Activated CD8-positive, alpha-beta memory T cell treated with anti-CD3 and anti-CD28 coated beads, Interleukin-2, amount 50 U/mL, for 48 hours (primary cell): ENCODE results near the gene RAET1G.
"Not testable (repeated sequence)": the region's sequence is repeated elsewhere in the genome, so short reads cannot be mapped to it uniquely, and the experiment has no call there.

Experiments used
- DNase-seq: peaks from one replicate; pipeline ENCODE4 v3.0.0-alpha.2; 2020

RAET1G gene

DNA sequence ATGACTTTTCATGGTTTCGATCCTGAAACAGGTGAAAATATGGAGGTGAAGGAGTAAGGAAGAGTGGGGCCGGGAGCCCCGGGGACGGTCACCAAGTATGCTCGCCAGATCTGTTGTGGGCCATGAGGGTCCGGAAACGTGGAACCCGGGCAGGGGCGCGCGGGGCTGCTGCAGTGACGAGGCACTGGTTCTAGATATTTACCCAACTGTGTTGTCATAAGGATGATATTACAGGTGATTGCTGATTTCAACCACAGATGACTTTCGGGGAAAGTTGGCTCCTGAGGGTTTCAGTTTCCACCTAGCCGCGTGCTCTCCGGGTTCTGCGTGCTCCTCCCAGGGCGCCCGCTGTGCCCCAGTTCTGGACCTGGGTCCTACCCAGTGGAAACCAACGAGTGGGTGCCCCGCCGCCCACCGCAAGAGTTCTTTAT, 12.2 kb downstream of the RAET1G start:
- DNase-seq, result no peak

DNA sequence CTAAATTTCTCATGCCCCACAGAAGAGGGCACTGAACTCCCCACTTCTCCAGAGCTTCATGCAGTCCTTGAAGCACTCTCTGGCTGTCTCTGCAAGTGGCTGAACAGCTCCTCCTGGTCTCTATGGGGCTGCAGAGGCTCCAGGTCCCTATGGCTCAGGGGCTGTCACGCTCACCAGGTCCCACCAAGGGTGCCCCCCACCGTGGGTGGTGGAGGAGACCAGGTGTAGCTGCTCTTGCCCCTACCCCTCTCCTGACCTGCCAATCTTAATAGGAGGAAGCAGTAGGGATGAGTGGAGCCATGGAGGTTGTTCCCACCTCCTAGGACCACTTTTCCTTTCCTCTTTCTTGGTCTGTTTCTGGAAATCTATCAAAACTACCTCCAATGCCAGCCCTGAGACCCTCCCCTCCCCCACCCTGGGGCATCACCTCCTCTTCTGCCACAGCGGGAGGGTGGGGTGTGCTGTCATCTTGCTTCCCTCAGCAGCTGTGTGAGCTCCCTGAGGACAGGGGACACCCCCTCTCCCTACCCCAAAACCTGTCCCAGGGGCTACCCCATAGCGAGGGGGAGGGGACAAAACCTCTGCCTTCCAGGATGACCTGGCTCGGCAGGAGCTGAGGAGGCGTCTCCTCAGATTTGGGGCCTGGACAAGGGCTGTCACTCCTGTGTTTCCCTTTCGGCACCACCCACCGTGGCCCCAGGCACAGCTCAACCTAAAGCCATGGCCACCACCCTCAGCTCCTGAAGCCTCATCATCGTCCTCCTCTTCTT, 13.0 kb downstream of the RAET1G start:
- DNase-seq, result no peak

DNA sequence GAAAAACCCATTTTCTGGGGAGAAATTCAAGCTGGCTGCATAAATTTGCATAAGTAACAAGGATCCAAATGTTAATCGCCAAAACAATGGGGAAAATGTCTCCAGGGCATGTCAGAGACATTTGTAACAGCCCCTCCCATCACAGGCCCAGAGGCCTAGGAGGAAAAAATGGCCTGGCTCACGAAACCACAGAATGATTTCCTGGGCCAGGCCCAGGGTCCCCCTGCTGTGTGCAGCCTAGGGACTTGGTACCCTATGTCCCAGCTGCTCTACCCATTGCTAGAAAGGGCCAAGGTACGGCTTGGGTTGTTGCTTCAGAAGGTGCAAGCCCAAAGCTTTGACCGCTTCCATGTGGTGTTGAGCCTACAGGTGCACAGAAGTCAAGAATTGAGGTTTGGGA, 14.4 kb downstream of the RAET1G start:
- not testable (repeated sequence) for DNase-seq

DNA sequence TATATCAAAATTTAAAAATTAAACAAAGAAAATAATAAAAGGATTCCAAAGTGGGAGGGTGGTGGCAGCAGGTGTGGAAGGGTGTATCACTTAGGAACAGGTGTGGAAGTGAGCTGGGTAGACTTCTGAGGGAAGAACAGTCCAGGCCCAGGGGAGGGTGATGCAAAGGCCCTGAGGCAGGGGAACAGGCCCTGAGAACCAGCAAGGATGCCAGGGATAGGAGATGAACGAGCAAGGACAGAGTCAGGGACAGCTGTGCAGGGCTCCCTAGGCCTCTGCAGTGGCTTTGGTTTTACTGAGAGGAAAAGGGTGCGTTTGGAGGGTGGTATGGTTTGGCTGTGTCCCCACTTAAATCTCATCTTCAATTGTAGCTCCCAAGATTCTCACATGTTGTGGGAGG, 15.6 kb downstream of the RAET1G start:
- DNase-seq, result no peak

DNA sequence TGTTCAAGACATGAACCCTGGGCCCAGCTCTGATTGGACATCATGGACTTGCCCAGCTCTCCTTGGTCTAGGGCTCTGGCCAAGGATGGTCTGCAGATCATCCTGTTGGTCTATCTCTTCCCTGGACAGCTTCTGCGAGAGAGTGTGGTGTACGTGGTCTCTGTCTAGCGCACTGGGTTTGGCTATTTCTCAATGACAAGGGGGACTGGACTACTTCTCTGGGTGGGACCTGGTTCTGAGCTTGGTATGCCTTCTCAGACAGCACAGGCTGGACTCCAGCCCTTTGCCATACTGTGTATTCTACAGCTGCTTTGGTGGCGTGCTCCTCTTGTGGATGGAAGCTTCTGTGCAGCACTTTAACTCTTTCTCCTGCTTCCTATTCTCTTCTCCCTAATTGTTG, 16.5 kb downstream of the RAET1G start:
- DNase-seq, result no peak

DNA sequence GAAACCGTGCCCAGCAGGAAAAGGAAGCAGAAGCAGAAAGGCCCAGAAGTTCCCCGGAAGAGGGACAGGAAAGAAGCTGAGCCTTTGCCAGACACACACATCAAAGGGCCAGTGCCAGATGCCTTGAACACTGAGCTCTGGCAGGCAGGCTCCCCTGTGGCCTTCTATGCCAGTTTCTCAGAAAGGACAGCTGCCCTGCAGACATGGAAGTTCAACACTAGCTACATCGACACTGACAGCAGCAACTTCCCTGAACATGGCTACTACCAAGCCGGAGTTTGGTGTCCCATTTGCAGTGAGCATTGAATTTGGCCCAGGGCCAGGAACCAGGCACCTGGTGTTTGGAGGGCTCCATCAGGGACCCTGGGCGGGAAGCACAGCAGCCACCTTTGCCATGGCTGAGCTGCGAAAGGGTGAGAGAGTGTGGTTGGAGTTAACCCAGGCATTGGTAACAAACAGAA, 17.0 kb downstream of the RAET1G start:
- no peak for DNase-seq

DNA sequence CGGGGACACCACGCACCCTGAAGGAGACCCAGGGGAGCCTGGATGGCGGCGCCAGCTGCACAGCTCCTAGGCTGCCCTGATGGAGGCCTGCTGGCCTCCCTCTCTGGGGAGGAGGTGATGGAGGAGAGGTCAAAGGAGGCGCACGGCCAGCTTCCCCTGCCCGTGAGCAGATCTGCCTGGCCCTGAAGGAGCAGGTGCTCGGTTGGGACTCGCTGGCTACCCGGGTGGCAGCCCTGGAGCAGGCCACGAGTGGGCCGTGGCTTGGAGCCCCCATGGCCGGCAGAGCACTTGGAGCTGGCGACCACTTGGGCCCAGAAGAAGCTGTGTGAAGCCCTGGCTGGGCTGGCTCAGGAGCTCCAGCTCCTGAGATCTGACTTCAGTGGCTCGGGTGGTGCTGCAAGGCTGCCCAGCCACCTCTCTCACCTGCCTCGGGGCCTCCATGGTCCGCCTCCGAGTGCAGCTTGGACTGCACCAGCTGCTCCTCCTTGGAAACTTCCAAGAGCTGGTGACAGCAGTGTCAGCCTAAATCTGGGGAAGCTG, 17.5 kb downstream of the RAET1G start:
- DNase-seq, result no peak

DNA sequence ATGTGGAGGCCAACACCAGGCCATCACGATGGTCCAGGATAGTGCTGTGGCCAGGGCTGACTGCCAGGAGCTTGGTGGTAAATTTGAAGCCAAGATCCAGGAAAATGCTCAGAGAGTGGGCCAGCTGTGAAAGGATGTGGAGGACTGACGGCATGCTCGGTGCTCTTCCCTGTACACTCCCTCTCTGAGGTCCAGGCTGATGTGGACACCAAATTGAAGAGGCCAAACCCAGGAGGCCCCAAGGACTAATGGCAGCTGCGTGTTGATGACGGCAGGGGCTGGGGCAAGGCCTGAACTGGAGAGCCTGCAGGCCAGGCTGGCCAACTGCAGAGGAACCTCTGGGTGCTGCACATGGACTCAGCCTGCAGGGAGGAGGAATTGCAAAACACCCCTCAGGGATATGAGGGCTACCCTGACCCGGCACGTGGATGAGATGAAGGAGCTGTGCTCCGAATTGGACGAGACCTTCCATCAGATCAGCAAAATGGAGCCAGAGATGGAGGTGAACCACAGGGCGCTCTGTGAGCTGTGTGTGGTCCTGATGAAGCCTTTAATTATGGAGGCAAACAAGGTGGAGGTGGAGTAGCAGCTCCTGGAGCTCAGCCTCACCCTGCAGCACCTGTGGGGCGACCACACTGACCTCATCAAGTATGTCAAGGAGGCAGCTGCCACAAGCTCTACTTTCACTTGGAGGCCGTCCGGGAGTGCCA, 18.1 kb downstream of the RAET1G start:
- no peak for DNase-seq

DNA sequence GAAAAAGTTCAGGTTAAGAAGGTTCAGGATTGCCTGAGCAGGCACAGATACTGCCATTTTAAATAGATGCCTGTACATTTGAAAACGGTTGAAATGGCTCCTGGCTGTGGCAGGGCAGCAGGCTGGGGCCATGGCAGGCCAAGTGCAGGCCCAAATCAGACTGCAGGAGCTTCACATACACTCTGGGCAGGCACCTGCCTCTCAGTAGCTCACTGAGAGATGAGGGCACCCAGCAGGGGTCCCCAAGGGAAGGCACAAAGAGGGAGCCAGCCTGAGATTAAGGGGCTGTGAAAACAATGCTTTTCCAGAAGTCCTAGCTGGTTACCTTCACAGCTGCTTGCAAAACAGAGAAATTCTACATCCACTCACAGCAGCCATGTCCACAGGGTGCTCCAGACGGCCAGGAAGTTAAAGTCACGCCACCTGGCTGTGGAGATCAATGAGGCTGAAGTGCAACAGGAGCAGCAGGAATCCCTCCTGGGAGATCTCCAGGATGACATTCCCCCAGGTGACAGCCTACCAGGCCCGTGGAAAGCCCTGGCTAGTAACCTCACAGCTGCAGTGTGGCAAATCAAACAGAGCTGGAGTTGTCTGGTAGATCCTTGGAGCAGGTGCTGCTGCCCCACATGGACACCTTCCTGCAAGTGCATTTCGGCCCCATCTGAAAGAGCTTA, 18.8 kb downstream of the RAET1G start:
- DNase-seq, result no peak

DNA sequence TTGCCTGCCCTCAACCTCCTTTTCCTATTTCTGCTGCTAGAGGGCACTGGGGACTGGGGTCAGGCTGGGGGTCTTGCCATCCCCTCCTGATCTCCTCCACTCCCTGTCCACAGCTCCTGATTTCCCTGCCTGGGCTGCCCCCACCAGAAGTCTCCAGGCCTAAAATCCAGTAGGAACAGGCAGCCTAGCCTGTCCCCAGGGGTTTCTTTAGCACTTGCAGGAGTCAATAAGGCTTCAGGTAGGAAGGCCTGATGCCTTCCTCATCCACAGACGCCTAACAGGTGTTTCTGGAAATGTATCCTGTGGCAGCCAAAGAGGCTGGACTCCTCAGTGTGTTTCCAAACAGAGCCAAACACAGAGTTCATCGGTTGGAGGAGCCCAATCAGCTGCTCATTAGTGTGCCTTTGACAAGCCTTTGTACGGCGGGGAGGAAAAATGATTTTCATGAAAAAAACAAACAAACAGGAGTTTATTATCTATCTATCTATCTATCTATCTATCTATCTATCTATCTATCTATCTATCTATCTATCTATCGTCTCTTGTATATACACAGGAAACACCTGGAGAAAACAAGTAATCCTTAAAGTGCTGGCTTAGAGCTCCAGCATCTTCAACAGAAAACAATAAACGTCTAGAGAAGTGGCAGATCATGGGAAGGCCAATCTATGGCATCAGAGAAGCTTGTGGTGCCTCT, 21.3 kb downstream of the RAET1G start:
- DNase-seq, result no peak

DNA sequence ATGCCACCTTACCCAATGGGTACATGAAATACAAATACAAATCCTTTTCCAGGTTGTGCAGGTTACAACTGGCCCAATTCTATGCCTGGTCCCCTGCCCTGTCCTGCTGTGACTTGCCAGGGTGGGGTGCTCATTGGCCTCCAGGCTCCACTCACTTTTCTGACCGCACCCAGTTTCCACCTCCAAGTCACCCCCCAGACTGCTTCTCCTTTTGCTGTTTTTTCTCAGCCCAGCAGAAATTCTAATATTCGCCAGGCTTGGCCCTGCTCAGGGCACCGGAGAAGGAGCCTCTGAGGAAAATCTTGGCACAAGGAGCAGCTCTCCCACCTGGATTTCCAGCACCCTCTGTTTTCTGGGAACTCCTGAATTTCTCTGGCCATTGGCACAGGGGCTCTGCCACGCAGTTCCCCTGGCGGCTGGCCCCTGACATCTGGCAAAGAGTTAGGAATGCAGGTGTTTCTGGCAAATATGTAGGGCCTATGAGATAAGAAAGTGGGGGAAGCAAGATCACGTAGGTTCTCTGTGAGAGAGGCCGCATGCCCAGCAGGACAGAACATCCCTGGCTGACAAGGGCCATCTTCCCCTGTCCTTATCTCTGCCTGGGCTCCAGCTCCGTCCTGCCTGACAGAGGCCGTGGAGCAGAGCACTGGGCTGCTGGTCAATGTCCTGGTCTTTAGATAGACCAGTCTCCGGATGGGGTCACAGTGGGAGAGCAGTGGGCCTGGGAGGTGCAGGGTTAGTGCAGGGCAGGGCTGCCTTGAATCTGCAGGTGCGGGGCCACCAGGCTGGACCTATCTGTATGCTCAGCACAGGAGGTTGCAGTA, 22.1 kb downstream of the RAET1G start:
- peak; percentile 36 for DNase-seq

DNA sequence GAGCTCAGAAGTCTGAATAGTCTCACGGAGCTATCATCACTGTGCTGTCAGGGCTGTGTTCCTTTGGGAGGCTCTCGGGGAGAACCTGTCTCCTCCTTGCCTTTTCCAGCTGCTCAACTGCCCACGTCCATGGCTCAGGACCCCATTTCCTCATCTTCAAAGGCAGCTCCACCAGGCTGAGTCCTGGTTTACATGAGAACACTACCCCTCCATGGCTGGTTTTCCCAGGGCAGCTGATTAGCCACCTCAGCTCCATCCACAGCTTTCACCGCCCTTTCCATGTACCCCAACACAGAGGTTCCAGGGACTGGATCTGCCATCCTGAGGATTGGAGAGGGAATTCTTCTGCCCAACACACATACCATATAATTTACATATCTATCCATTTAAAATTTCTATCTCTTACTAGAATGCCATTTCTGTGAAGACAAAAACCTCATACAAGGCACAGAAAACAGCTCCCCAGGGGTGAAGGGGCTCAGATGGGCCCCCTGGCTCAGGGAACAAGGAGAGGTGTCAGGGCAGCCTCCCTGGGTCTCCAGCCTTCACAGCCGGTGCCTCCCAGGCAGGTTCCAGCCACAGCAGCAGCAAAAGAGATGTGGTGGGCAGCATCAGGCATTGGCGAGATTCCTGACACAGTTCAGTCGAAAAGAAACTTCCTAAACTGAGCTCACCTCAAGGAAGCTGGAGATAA, 22.8 kb downstream of the RAET1G start:
- DNase-seq, result no peak

DNA sequence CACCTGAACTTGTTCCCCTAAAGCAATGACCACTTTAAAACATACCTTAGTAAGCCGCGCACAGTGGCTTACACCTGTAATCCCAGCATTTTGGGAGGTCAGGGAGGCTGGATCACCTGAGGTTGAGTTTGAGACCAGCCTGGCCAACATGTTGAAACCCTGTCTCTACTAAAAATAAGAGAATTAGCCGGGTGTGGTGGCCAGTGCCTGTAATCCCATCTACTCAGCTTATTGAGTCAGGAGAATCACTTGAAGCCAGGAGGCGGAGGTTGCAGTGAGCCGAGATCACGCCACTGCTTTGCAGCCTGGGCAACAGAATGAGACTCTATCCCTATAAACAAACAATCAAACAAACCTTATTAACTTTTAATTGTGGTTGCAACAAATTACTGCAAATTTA, 23.4 kb downstream of the RAET1G start:
- DNase-seq, result no peak

DNA sequence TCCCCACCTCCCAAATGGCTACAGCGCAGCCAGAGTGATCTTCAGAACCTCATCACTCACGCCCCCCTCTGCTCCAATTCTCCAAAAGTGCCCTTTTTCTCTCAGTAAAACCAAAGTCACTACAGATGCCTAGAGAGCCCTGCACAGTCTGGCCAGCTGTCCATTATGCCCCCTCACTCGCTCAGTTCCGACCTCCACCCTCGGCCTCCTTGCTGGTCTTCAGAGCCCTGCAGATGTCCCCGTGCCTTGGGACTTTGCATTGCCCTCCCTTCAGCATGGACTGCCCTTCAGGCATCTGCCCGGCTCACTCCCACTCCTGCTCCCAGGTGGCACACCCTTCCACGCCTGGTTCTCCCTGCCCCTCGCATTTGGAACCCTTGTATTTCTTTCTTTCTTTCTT, 24.0 kb downstream of the RAET1G start:
- DNase-seq, result no peak

DNA sequence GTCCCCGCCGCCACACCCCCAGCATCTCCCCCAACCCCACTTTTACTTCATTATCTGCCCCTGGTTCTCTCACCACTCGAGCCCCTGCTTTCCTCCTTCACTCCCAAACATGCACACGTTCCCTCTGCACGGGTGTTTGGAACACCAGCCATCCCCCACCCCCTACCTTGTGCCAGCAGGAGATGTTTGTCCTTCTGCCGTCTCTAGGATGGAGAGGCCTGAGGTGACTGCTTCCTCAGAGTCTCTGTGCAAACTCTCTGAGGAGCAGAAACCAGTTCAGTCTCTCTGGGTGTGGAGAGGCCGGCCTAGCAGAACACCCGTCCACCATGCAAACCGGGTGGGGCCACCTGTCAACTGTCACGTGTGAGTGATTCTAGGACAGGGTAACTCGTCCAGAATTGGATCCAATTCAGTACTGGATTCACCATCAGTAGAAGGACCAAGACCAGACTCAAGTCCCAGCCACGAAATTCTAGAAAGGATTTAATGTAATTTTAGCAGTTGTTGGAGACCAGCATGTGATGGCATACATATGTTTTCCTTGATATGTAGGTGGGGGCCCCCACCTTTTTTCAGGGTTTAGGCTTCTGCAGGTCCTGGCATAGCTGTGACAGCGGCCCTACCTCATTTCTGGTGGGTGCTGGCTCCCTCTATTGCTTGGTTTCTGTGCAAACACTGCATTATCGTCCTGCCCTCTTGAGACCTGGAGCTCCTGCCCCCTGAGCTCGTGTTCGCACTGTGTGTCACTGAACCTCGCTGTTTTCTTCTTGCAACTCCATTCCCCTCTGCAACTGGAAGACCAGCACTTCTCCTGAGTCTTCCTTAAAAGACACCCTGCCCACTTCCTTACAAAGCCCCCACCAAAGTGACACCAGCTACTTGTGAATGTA, 24.8 kb downstream of the RAET1G start, which contains the start of gene RAET1E:
Gene RAET1E (minus strand): TSS at position 259 of the 890 bp plus-strand sequence. CDS start 7,212 bp downstream, outside the sequence.
- DNase-seq, result peak; percentile 37

DNA sequence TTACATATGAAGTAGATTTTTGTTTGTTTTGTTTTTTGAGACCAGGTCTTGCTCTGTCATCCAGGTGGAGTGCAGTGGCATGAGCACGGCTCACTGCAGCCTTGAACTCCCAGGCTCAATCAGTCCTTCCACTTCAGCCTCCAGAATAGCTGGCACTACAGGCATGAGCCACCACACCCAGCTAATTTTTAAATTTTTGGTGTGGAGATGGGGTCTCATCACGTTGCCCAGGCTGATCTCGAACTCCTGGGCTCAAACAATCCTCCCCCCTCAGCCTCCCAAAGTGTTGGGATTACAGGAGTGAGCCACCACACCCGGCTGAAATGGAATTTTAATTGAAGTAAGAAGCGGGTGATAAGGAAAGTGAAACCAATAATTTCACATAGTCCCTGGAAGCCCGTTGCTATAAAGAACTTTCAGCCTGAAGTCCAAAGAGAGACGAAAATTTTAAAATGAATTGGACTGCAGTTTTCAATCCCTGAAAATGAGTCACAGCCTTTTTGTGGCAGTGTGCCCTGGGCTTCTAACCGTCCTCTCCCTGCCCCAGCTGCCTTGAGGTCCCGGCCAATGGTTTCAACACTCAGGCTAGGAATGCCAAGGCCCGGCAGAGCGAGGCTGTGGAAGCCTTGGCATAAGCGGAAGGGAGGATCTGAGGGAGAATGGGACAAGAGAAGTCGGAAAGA, 25.8 kb downstream of the RAET1G start:
- DNase-seq, result no peak

DNA sequence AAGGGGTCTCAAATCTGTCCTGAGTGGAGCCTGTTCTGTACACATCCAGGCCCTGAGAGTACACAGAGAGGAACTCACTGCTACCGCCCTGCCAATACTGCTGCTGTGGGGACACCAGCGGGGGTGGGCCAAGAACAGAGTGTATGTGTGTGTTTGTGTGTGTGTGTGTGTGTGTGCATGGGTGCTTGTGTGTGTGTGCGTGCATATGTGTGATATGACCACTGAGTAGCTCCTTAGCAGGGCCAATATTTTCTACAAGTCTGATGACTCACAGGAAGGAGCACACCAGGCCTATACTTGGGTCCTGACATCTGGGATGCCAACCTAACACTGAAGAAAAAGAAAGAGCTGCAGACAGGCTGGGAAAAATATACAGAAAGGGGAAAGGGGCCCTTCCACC, 26.4 kb downstream of the RAET1G start:
- no peak for DNase-seq

DNA sequence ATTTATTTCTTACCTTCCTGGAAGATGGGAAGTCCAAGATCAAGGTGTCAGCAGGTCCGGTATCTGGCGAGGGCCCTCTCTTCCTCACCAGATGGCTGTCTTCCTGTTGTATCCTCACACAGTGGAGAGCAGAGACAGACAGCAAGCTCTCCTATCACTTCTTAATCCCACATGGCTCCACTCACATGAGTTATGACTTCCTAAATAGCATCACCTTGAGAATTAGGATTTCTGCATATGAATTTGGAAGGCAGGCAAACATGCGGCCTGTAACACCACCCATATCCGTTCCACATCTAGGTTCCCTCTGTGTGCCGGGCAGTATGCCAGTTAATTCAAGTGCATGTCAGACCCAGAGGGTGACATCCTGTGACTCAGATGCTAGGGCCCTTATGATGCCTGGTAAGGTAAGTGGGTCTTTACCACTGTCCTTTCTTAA, 27.1 kb downstream of the RAET1G start:
- DNase-seq, result peak; percentile 50

DNA sequence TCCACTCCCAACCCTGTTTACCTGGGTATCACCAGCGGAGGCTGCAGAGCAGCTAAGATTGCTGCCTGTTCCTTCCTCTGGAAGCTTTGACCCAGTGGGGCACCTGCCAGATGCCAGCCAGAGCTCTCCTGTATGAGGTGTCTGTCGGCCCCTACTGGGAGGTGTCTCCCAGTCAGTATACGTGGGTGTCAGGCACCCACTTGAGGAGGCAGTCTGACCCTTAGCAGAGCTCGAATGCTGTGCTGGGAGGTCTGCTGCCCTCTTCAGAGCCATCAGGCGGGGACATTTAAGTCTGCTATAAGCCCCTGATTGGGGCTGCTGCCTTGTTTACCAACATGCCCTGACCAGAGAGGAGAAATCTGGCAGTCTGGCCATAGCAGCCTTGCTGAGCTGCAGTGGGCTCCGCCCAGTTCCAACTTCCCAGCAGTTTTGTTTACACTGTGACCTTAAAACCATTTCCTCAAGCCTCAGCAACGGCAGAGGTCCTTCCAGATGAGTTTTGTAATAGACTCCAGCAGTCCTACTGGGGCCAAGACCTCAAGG, 27.8 kb downstream of the RAET1G start:
- no peak for DNase-seq
